Liver (tissue), 9 donors: Measurements from ENCODE around the gene TDP2. TPM values are rescaled to one million over a fixed set of nuclear protein-coding genes. Genes with fewer than 3 reads are reported as not detected.
"Not testable (repeated sequence)": the region's sequence is repeated elsewhere in the genome, so short reads cannot be mapped to it uniquely, and the experiment has no call there.

Experiments
- DNase-seq: peaks from one replicate; pipeline ENCODE4 v3.0.0-alpha.2; 2017; ENCODE audit warnings: low spot score
- H3K27ac ChIP-seq, 2 donors: one replicate each; pipeline ENCODE4 v1.7.0; 2013; ENCODE audit warnings: inconsistent platforms in 2 of 2, low read length in 2 of 2, control low read depth in 1 of 2, low read depth in 1 of 2, mild to moderate bottlenecking in 1 of 2
- H3K27me3 ChIP-seq, 4 donors: one replicate each; pipeline versions ENCODE4 v1.6.1 to v1.7.0; 2013; ENCODE audit warnings: low read length in 3 of 4, inconsistent platforms in 1 of 4, mild to moderate bottlenecking in 1 of 4, moderate library complexity in 1 of 4; ENCODE audit not compliant: control insufficient read depth in 4 of 4, insufficient read depth in 4 of 4
- H3K36me3 ChIP-seq, 4 donors: one replicate each; pipeline versions ENCODE4 v1.6.1 to v1.7.0; 2013; ENCODE audit warnings: low read length in 3 of 4, mild to moderate bottlenecking in 3 of 4, low read depth in 1 of 4, moderate library complexity in 1 of 4; ENCODE audit not compliant: control insufficient read depth in 4 of 4, insufficient read depth in 3 of 4
- H3K4me1 ChIP-seq, 4 donors: one replicate each; pipeline versions ENCODE4 v1.6.1 to v1.7.0; 2013; ENCODE audit warnings: low read length in 3 of 4, mild to moderate bottlenecking in 3 of 4, moderate library complexity in 1 of 4; ENCODE audit not compliant: control insufficient read depth in 4 of 4, insufficient read depth in 4 of 4
- H3K4me3 ChIP-seq, 3 donors: one replicate each; pipeline versions ENCODE4 v1.6.1 to v1.7.0; 2013; ENCODE audit warnings: low read length in 3 of 3, control low read depth in 1 of 3, low read depth in 1 of 3, mild to moderate bottlenecking in 1 of 3
- H3K9ac ChIP-seq, 2 donors: one replicate each; pipeline ENCODE4 v1.7.0; 2013; ENCODE audit warnings: low read length in 2 of 2, mild to moderate bottlenecking in 2 of 2, moderate library complexity in 2 of 2, control low read depth in 1 of 2, low read depth in 1 of 2
- H3K9me3 ChIP-seq, 4 donors: one replicate each; pipeline versions ENCODE4 v1.6.1 to v1.7.0; 2013; ENCODE audit warnings: low read length in 3 of 4; ENCODE audit not compliant: control insufficient read depth in 4 of 4
- EGR1 ChIP-seq, 2 donors: IDR thresholded peaks; 2 replicates each; pipeline ENCODE4 v1.6.1; 2016 to 2018; ENCODE audit warnings: antibody characterized with exemption in 2 of 2, low read depth in 2 of 2
- GABPA ChIP-seq, 2 donors: IDR thresholded peaks in 1 of 2; conservative IDR thresholded peaks in 1 of 2; 2 replicates each; pipeline ENCODE4 v1.6.1; 2016; ENCODE audit warnings: antibody characterized with exemption in 2 of 2, mild to moderate bottlenecking in 1 of 2, moderate library complexity in 1 of 2
- HNF4A ChIP-seq, 2 donors: conservative IDR thresholded peaks; 2 replicates each; pipeline ENCODE4 v1.6.1; 2016; ENCODE audit warnings: antibody characterized with exemption in 2 of 2, mild to moderate bottlenecking in 2 of 2
- JUND ChIP-seq, 2 donors: IDR thresholded peaks; 2 replicates each; pipeline ENCODE4 v1.6.1; 2016; ENCODE audit warnings: antibody characterized with exemption in 2 of 2
- NR2F2 ChIP-seq: IDR thresholded peaks from 2 replicates; pipeline ENCODE4 v1.6.1; 2016; ENCODE audit warnings: antibody characterized with exemption
- REST ChIP-seq: IDR thresholded peaks from 2 replicates; pipeline ENCODE4 v1.6.1; 2016; ENCODE audit warnings: antibody characterized with exemption, mild to moderate bottlenecking
- YY1 ChIP-seq: IDR thresholded peaks from 2 replicates; pipeline ENCODE4 v1.6.1; 2016; ENCODE audit warnings: antibody characterized with exemption, mild to moderate bottlenecking
- ZBTB33 ChIP-seq: IDR thresholded peaks from 2 replicates; pipeline ENCODE4 v1.6.1; 2016; ENCODE audit warnings: antibody characterized with exemption
- WGBS: extraction: QIAGEN DNeasy Blood & Tissue Kit; methylation state at CpG from one replicate; pipeline ENCODE4 v1.1.7; 2013; 5-methylcytosine and 5-hydroxymethylcytosine counted together
- polyA plus RNA-seq, 2 donors: library from polyadenylated mRNA; stranded (reverse) in 1 of 2; unstranded in 1 of 2; fragments of 200-250 nt in 1 of 2; fragments of >200 nt in 1 of 2; fragmentation: Nextera tagmentation in 1 of 2; extraction: Ambion mirVana in 1 of 2; gene quantifications; one replicate each; pipeline versions ENCODE4 v1.2.1 to v1.2.3, GENCODE V29; 2013 to 2015
- total RNA-seq, 2 donors: library from RNA; depleted of rRNA; stranded (reverse); fragments of >200 nt; gene quantifications; one replicate each; pipeline ENCODE4 v1.2.3, GENCODE V29; 2014
- TF ChIP-seq, protein P1 (sequence below): IDR thresholded peaks from 2 replicates; pipeline ENCODE4 v1.6.1; 2016; ENCODE audit warnings: antibody characterized with exemption
- donor health status: healthy.
- donor health status: healthy.
- donor health status: healthy.
- donor health status: healthy.
- donor health status: healthy.

TDP2 gene
- total and polyA plus RNA-seq, 4 donors = 16.5 to 24.3 (median 18.5) TPM

- H3K9me3 ChIP-seq = no peaks in the 10 kb centered on the region
- peaks cover 2 to 12% (median 10%) of the 10 kb centered on the region in 4 donors for H3K4me1 ChIP-seq
- TF ChIP-seq YY1 (no peak), NR2F2 (no peak), HNF4A (conservative IDR thresholded peaks at IDR 0.05) (no peak), REST (no peak), ZBTB33 (no peak), JUND (IDR thresholded peaks at IDR 0.05) (no peak), GABPA (IDR thresholded peaks at IDR 0.05 in 1 of 2, conservative IDR thresholded peaks at IDR 0.05 in 1 of 2) (no peak)
- TF ChIP-seq, protein P1, sequence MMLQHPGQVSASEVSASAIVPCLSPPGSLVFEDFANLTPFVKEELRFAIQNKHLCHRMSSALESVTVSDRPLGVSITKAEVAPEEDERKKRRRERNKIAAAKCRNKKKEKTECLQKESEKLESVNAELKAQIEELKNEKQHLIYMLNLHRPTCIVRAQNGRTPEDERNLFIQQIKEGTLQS = no peak
- no peak overlapping the region for H3K4me3 ChIP-seq
- H3K27me3 ChIP-seq = no peaks in the 10 kb centered on the region
- no peaks in the 10 kb centered on the region for H3K36me3 ChIP-seq
- DNase-seq = no peak
- no peak overlapping the region for H3K27ac ChIP-seq
- no peak overlapping the region for H3K9ac ChIP-seq
Observed at GRCh38 chr6:24642061-24642460, 24.6 kb downstream of the TDP2 start.

- not testable (repeated sequence) for H3K4me3 ChIP-seq, H3K9ac ChIP-seq, H3K27ac ChIP-seq, H3K36me3 ChIP-seq, H3K9me3 ChIP-seq, DNase-seq, H3K27me3 ChIP-seq, H3K4me1 ChIP-seq
- WGBS = 94% methylated on average over 5 of the region's 5 CpGs
Observed at GRCh38 chr6:24640631-24641030, 26.1 kb downstream of the TDP2 start.

- Histone ChIP-seq H3K27ac (no peak overlapping the region), H3K36me3 (no peaks in the 10 kb centered on the region), H3K9me3 (peaks cover 0 to 3% (median 1%) of the 10 kb centered on the region in 4 donors), H3K4me1 (peaks cover 0 to under 1% (median 0%) of the 10 kb centered on the region in 4 donors), H3K27me3 (no peaks in the 10 kb centered on the region), H3K4me3 (no peak overlapping the region), H3K9ac (no peak overlapping the region)
- no peak for DNase-seq
- TF ChIP-seq HNF4A (conservative IDR thresholded peaks at IDR 0.05) (no peak), JUND (IDR thresholded peaks at IDR 0.05) (no peak), EGR1 (IDR thresholded peaks at IDR 0.05; ENCODE audit: low read depth in 2 of 2) (no peak)
- WGBS = 98% methylated on average over 1 of the region's 1 CpG
Observed at GRCh38 chr6:24640166-24640565, 26.5 kb downstream of the TDP2 start.
